AG10803 (cell line): ENCODE results near the gene ACAD11.
A peak's percentile ranks its signal among the peaks of the same experiment; 100 is the strongest.

Experiments used
- DNase-seq: peaks from one replicate; pipeline ENCODE4 v3.0.0; 2010; ENCODE audit warnings: low read depth
- H3K4me3 ChIP-seq: 2 replicates; pipeline ENCODE4 v1.5.1; 2011; ENCODE audit warnings: mild to moderate bottlenecking, low read length, control low read depth
- CTCF ChIP-seq: conservative IDR thresholded peaks from 2 replicates; pipeline ENCODE4 v1.5.1; 2011; ENCODE audit warnings: mild to moderate bottlenecking, low read length, control low read depth, inconsistent platforms

The ACAD11 gene

GRCh38 chr3:132659365-132660051 is at the start of gene ACAD11:
Gene ACAD11 (minus strand): TSS chr3:132659809. CDS start chr3:132659751, 58 bp downstream.
- peak; percentile 78 for TF ChIP-seq CTCF
- peak within 1 kb of the TSS; percentile 78 for H3K4me3 ChIP-seq
- peak; percentile 66 for DNase-seq

GRCh38 chr3:132703733-132704132 is 44.1 kb upstream of the ACAD11 start:
- TF ChIP-seq CTCF, result no peak
- H3K4me3 ChIP-seq, result no peak overlapping the region
- no peak for DNase-seq

- TF ChIP-seq CTCF, result no peak
- peak; percentile 5 for DNase-seq
These were observed 35.8 kb upstream of the ACAD11 start for GRCh38 chr3:132695422-132695821.

GRCh38 chr3:132694991-132695390 is 35.4 kb upstream of the ACAD11 start:
- TF ChIP-seq CTCF, result no peak
- DNase-seq, result no peak
- no peak overlapping the region for H3K4me3 ChIP-seq

More at GRCh38 chr3:132695422-132695821, 35.8 kb upstream of the ACAD11 start:
- H3K4me3 ChIP-seq, result no peak overlapping the region

GRCh38 chr3:132690040-132690439 is 30.4 kb upstream of the ACAD11 start:
- DNase-seq, result no peak
- no peak overlapping the region for H3K4me3 ChIP-seq
- no peak for TF ChIP-seq CTCF

- peak; percentile 28 for DNase-seq
- no peak overlapping the region for H3K4me3 ChIP-seq
- TF ChIP-seq CTCF, result no peak
These were observed 22.6 kb upstream of the ACAD11 start for GRCh38 chr3:132682201-132682600.

- no peak overlapping the region for H3K4me3 ChIP-seq
These were observed 21.8 kb upstream of the ACAD11 start for GRCh38 chr3:132681421-132681820.

More at GRCh38 chr3:132681421-132681820, 21.8 kb upstream of the ACAD11 start:
- no peak for DNase-seq
- no peak for TF ChIP-seq CTCF
